ENCODE measurements around the gene PRDM16. TPM values are rescaled to one million over a fixed set of nuclear protein-coding genes. Genes with fewer than 3 reads are reported as not detected.

The PRDM16 gene
- total and polyA plus RNA-seq, 2 of the 4 experiments (the other 2 are of a cell fraction) = 0.02 TPM; not detected in 1

DNA sequence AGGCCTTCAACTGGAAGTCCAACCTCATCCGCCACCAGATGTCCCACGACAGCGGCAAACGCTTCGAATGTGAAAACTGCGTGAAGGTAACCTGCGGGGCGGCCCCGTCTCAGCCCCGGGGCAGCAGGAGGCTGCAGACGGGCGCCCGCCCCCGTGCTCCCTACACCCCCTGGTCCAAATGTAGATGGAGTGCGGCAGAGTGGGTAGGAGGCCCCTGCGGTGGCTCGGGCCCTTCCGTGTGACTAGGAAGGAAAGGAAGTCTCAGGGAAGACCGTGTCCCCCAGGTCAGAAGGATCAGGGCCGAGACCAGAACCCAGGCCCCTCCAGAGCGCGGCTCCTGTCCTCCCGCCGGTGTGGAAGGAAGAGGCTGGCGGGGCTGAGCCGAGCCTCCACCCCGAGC lies 335.8 kb downstream of the PRDM16 start:
- H3K36me3 ChIP-seq (ENCODE audit: control insufficient read depth, insufficient read depth, low read length) = no peaks in the 10 kb centered on the region
- no peak overlapping the region for H2BK5ac ChIP-seq (ENCODE audit: low read depth, low read length, poor library complexity, severe bottlenecking)
- no peak overlapping the region for H2AK5ac ChIP-seq (ENCODE audit: low read depth, low read length)
- dilution Hi-C loops (cut with HindIII; ENCODE audit: low sequenced_read_pairs, unreplicated experiment) (no loop called here), intact Hi-C loops (cut with micrococcal nuclease) (no loop called here), in situ Hi-C loops (cut with MboI; ENCODE audit: low sequenced_read_pairs) (no loop called here)
- no peak overlapping the region for H2BK20ac ChIP-seq (ENCODE audit: low read depth, low read length)
- no peak overlapping the region for H4K5ac ChIP-seq (ENCODE audit: low read depth, low read length)
- ATAC-seq (ENCODE audit: low read depth) (no peak), DNase-seq (no peak)
- peaks cover 3% of the 10 kb centered on the region; the same call in 1 of the 2 replicates for H3K9me3 ChIP-seq (ENCODE audit: control insufficient read depth, insufficient read depth, low read length)
- H3K23ac ChIP-seq (ENCODE audit: low read depth, low read length) = no peak overlapping the region
- H3K27ac ChIP-seq (ENCODE audit: insufficient read depth, low read length) = no peak overlapping the region
- no peak overlapping the region for H4K8ac ChIP-seq (ENCODE audit: low read depth in 2 of 2, low read length in 2 of 2)
- no peak overlapping the region for H3K14ac ChIP-seq (replicated peaks; ENCODE audit: low read depth, low read length)
- H4K91ac ChIP-seq (ENCODE audit: insufficient read depth, low read depth, low read length) = no peak overlapping the region
- ChIA-PET CTCF (no interaction called here), POLR2A (ENCODE audit: unreplicated experiment) (no interaction called here)
- TF ChIP-seq BHLHE40 (IDR thresholded peaks at IDR 0.05; ENCODE audit: low read depth, low read length) (no peak), CEBPB (IDR thresholded peaks at IDR 0.05; ENCODE audit: low read depth, low read length) (no peak), MAFK (IDR thresholded peaks at IDR 0.05; ENCODE audit: low read depth, low read length) (no peak), NFE2L2 (IDR thresholded peaks at IDR 0.05; ENCODE audit: low read depth, low read length) (no peak), POLR2A (IDR thresholded peaks at IDR 0.05; ENCODE audit: low read depth, low read length) (no peak), RCOR1 (IDR thresholded peaks at IDR 0.05; ENCODE audit: insufficient replicate concordance, low read length) (no peak), FOS (IDR thresholded peaks at IDR 0.05; ENCODE audit: low read depth, low read length) (no peak), RAD21 (IDR thresholded peaks at IDR 0.05; ENCODE audit: low read length) (no peak), MXI1 (IDR thresholded peaks at IDR 0.05; ENCODE audit: borderline replicate concordance, low read depth, low read length) (no peak), CHD1 (IDR thresholded peaks at IDR 0.05; ENCODE audit: low read depth, low read length) (no peak)
- TF ChIP-seq, protein P1, sequence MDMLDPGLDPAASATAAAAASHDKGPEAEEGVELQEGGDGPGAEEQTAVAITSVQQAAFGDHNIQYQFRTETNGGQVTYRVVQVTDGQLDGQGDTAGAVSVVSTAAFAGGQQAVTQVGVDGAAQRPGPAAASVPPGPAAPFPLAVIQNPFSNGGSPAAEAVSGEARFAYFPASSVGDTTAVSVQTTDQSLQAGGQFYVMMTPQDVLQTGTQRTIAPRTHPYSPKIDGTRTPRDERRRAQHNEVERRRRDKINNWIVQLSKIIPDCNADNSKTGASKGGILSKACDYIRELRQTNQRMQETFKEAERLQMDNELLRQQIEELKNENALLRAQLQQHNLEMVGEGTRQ (IDR thresholded peaks at IDR 0.05; ENCODE audit: low read depth, low read length) = no peak
- TF ChIP-seq, protein P2, sequence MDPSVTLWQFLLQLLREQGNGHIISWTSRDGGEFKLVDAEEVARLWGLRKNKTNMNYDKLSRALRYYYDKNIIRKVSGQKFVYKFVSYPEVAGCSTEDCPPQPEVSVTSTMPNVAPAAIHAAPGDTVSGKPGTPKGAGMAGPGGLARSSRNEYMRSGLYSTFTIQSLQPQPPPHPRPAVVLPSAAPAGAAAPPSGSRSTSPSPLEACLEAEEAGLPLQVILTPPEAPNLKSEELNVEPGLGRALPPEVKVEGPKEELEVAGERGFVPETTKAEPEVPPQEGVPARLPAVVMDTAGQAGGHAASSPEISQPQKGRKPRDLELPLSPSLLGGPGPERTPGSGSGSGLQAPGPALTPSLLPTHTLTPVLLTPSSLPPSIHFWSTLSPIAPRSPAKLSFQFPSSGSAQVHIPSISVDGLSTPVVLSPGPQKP (IDR thresholded peaks at IDR 0.05; ENCODE audit: borderline replicate concordance, low read depth, low read length) = no peak
- TF ChIP-seq, protein P3, sequence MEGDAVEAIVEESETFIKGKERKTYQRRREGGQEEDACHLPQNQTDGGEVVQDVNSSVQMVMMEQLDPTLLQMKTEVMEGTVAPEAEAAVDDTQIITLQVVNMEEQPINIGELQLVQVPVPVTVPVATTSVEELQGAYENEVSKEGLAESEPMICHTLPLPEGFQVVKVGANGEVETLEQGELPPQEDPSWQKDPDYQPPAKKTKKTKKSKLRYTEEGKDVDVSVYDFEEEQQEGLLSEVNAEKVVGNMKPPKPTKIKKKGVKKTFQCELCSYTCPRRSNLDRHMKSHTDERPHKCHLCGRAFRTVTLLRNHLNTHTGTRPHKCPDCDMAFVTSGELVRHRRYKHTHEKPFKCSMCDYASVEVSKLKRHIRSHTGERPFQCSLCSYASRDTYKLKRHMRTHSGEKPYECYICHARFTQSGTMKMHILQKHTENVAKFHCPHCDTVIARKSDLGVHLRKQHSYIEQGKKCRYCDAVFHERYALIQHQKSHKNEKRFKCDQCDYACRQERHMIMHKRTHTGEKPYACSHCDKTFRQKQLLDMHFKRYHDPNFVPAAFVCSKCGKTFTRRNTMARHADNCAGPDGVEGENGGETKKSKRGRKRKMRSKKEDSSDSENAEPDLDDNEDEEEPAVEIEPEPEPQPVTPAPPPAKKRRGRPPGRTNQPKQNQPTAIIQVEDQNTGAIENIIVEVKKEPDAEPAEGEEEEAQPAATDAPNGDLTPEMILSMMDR (conservative IDR thresholded peaks at IDR 0.05; ENCODE audit: low read depth, low read length) = no peak
- H2AFZ ChIP-seq (replicated peaks; ENCODE audit: low read length, poor library complexity) = no peak overlapping the region
- H4K20me1 ChIP-seq (ENCODE audit: insufficient read depth, low read length) = no peaks in the 10 kb centered on the region
- H2BK120ac ChIP-seq (ENCODE audit: low read depth, low read length) = no peak overlapping the region
- no peak overlapping the region for H3K4me2 ChIP-seq (ENCODE audit: low read depth, low read length)
- BruUV-seq (replicated peaks) = no TSS peak
- no peak overlapping the region for H3K4ac ChIP-seq (ENCODE audit: low read depth, low read length)
- H3K27me3 ChIP-seq (ENCODE audit: control insufficient read depth, insufficient read depth, low read length) = peaks cover 5% of the 10 kb centered on the region; the same call in 1 of the 2 replicates
- H3K4me3 ChIP-seq (ENCODE audit: insufficient read depth, low read depth, low read length) = no peak overlapping the region
- peaks cover 2% of the 10 kb centered on the region; the same call in 1 of the 2 replicates for H3K4me1 ChIP-seq (ENCODE audit: control insufficient read depth, insufficient read depth, low read length)
- H2AK9ac ChIP-seq (replicated peaks; ENCODE audit: low read depth, low read length, poor library complexity) = no peak overlapping the region
- H3K9ac ChIP-seq (ENCODE audit: low read depth, low read length) = no peak overlapping the region
- no peak overlapping the region for H3K56ac ChIP-seq (ENCODE audit: extremely low read depth, insufficient read depth, low read length)
- H3K79me1 ChIP-seq (ENCODE audit: low read depth in 1 of 2, low read length in 2 of 2) = no peaks in the 10 kb centered on the region
- WGBS, 2 experiments (ENCODE audit: extremely low coverage in 2 of 2, insufficient read length in 1 of 2) = 88% methylated on average over 4 of the region's 27 CpGs; no CpG with 5 or more reads in 1 of the 2 experiments
- no peak overlapping the region for H3K18ac ChIP-seq (ENCODE audit: low read depth, low read length)
- no peaks in the 10 kb centered on the region for H3K9me1 ChIP-seq (ENCODE audit: insufficient read depth, low read length)
- no peak overlapping the region for H2BK15ac ChIP-seq (ENCODE audit: low read depth, low read length)
